NCI-H345 (cell line): Measurements from ENCODE around the gene FHL3.
"Not testable (repeated sequence)": the region's sequence is repeated elsewhere in the genome, so short reads cannot be mapped to it uniquely, and the experiment has no call there.

Experiments used
- DNase-seq: peaks from one replicate; lab custom pipeline; 2025; lab: John Stamatoyannopoulos, UW

FHL3 gene

DNA sequence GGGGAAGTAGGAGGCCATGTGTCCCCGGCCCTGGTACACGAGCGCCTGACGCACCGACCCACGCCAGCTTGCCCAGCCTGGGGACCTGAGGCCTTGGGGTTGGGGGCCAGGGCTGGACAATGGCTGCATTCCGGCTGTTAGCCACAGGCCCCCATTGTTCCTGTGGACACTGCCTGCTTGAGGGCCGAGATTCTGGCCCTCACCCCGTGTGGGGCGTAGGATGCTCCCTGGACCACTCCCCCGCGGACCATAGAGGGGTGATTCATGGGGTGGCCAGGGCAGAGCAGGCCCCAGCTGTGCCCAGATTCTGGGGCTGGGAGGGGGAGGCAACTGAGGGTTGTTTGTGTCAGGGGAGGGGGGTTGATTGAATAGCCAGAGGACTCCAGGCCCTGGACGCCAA lies 29.6 kb upstream of the FHL3 start:
- no peak for DNase-seq

DNA sequence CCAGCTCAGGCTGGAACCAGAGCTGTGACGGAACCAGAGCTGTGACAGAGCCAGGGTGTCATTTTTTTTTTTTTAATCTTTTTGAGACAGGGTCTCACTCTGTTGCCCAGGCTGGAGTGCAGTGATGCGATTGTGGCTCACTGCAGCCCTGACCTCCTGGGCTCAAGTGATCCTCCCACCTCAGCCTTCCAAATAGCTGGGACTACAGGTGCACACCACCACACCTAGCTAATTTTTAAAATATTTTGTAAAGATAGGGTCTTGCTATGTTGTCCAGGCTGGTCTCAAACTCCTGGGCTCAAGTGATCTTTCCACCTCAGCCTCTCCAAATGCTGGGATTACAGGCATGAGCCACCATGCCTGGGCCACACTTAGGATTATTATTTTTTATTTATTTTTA lies 27.7 kb upstream of the FHL3 start:
- DNase-seq = not testable (repeated sequence)

GRCh38 chr1:38031513-38031866 lies 26.2 kb upstream of the FHL3 start:
- DNase-seq = no peak

- no peak for DNase-seq
These were observed 25.5 kb upstream of the FHL3 start for GRCh38 chr1:38030596-38031512.

- DNase-seq = no peak
These were observed 24.6 kb upstream of the FHL3 start for GRCh38 chr1:38029685-38030511.

GRCh38 chr1:38029081-38029681 lies 23.9 kb upstream of the FHL3 start:
- DNase-seq = peak; percentile 83

DNA sequence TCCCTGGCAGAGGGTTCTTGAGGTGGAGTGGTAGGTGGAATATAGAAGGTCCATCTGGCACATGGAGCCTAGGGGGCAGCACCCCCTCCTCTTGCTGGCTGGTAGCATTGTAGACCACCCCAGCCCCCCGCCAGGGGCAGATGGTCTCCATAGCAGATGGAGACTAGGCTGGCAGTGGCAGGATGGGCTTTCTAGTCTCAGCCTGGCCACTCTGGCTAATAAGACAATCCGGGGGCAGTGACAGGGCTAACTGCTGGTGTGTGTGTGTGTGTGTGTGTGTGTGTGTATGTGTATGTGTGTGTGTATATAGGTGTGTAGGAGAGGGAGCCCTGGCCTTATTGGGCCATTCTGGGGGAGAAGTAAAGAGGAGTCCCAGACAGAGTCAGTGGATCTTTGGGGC lies 23.4 kb upstream of the FHL3 start:
- DNase-seq = no peak

GRCh38 chr1:38028105-38028591 lies 22.8 kb upstream of the FHL3 start:
- DNase-seq = peak; percentile 23

GRCh38 chr1:38027201-38028104 lies 22.1 kb upstream of the FHL3 start:
- DNase-seq = peak; percentile 83

GRCh38 chr1:38026592-38027200 lies 21.4 kb upstream of the FHL3 start:
- DNase-seq = peak; percentile 68

DNA sequence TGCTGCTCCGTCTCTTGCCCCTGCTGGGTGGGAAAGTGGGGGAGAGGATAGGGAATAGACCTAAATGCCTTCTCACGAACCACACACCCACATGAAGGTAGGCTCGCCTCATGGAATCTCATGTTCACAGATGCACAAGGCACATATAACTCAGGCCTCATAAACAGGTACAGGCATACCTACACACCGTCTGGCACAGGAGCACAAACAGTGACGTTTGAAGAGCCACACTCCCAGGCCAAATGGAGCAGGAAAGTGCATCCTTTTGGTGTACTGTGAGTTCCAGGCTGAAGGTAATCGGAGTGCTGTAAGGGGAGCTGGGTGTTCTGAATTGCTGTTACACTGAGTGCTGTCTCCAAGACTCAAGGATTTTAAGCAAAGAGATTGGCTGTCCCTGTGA lies 20.4 kb upstream of the FHL3 start:
- DNase-seq = no peak

DNA sequence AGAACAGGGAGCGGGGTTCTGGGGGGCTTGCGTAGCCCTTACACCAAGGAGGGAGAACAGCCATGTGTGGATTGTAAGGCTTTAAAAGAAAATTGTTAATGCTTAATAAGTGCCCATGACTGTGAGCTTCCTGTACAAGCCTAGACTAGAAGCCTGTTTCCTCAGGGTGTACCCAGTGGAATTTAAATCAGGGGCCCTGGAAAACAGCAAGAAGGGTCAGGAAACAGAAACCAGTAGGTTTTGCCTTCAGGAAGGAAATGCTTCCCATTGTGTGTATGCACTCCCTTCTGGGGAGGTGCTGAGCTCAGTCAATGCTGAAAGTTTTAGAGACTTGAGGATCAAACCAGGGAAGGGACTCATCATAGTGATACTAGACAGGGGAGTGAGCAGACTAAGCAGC lies 19.9 kb upstream of the FHL3 start:
- DNase-seq = no peak

DNA sequence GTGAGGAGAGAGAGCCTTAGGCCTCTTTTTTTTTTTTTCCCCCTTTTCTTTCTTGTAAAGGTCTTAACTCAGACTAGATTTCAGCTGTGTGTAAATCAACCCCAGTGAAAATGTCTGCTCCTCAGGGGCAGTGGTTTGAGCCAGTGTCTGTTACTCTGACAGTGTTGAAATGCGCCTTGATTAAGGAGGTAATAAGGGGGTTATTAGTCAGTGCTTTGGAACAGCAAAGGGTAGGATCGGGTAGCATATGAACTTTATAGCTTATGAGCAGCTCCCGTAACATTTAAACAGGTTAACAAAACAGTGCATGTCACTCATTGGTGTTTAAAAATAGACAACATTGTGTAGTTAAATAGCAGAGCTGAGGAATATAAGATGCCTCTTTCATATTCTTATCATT lies 17.5 kb upstream of the FHL3 start:
- no peak for DNase-seq

DNA sequence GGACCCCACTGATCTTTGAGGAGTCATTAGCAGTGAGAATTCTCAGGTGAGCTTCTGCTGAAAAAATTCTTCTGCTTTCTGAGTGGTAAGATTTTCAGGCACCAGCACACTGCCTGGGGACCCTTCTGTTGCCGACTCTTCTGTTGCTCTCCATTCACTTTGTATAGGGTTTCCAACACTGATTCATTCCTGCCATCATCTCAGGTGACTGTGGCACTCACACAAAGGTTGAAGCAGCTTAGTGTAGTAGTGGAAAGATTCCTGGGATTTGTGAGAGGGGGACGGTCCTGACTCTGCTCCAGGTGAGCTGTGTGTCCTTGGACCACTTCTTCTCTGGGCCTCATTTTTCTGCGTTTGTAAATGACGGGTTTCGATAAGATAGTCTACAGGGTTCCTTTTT lies 16.7 kb upstream of the FHL3 start:
- no peak for DNase-seq

DNA sequence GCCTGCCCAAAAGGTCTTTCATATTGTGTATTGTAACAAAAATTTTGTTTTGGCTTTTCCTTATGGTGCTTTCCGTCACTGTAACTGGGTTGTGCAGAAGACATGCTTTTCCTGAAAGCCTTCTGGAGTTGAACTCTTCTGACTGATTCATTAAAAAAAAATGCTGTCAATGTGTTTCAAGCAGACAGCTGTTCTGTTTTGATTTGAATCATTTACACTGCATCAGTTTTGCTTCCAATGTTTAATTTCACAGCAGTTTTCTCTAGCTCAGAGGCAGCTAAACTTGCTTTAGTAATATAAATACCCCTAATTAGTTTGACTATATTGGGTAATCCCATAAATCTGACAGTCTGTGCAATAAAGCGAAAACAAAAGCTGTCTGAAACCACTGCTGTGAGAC lies 15.1 kb upstream of the FHL3 start:
- no peak for DNase-seq

DNA sequence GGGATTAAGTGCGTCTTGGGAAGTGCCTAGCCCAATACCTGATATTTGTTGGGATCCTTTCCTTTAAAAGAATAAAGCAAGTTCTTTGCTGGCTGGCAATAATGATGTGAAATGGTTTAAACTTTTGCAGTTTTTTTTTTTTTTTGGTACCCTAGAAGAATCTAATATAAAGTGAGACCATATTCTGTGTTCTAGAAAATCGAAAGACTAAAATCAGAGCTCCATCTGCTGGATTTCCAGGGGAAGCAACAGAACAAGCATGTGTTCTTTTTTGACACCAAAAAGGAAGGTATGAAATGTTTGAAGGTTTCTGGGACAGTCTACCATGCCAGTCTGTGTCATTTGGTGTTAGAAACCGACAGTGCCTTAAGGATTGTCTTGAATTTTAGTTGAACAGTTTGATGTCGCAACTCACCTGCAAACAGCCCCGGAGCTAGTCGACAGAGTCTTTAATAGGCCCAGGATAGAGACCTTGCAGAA lies 13.6 kb upstream of the FHL3 start:
- no peak for DNase-seq

- no peak for DNase-seq
These were observed 10.8 kb upstream of the FHL3 start for GRCh38 chr1:38015978-38016725.

DNA sequence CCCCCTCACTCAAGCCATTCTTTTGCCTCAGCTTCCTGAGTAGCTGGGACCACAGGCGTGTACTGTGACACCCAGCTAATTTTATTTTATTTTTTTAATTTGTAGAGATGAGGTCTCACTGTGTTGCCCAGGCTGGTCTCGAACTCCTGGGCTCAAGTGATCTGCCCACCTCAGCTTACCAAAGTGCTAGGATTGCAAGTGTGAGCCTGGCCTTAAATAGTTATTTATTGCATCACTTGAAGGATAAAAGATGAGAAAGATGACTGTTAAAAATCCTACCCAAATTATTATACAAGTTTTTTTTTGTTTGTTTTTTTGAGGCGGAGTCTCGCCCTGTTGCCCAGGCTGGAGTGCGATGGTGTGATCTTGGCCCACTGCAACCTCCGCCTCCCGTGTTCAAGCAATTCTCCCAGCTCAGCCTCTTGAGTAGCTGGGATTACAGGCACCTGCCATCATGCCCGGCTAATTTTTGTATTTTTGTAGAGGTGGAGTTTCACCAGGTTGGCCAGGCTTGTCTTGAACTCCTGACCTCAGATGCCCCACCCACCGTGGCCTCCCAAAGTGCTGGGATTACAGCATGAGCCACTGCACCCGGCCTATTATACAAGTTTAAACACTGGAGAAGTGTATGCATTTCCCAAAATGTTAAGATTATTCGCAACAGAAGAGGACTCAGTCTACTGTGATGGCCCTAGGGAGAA lies 9.6 kb upstream of the FHL3 start:
- no peak for DNase-seq

- no peak for DNase-seq
These were observed 8.9 kb upstream of the FHL3 start for GRCh38 chr1:38014171-38014570.

- DNase-seq = no peak
These were observed 7.9 kb upstream of the FHL3 start for GRCh38 chr1:38013227-38013622.
